Measurements from ENCODE around the gene HOXC10. TPM values are rescaled to one million over a fixed set of nuclear protein-coding genes. Genes with fewer than 3 reads are reported as not detected.

The HOXC10 gene
- total and polyA plus RNA-seq, 2 experiments from 2014 or later: 0.23 to 1.7 TPM

GRCh38 chr12:53977596-53978445, 7.1 kb upstream of the HOXC10 start:
- Histone ChIP-seq H3K79me2 (no peaks in the 10 kb centered on the region), H3K27ac (peak overlapping the region; percentile 95), H3K4me1 (ENCODE audit: insufficient read depth) (peaks cover 37% of the 10 kb centered on the region), H4K20me1 (ENCODE audit: insufficient read depth, poor library complexity, severe bottlenecking) (no peaks in the 10 kb centered on the region), H3K4me3 (no peak overlapping the region), H3K36me3 (replicated peaks; ENCODE audit: insufficient read depth, low read depth) (no peaks in the 10 kb centered on the region), H3K4me2 (peak overlapping the region; percentile 72), H3K9me2 (replicated peaks; ENCODE audit: insufficient read depth) (no peaks in the 10 kb centered on the region), H2AFZ (no peak overlapping the region), H3K9me3 (ENCODE audit: low read depth) (no peaks in the 10 kb centered on the region), H3K27me3 (peaks cover 90% of the 10 kb centered on the region)
- 6% methylated on average over 11 of the region's 11 CpGs for whole genome bisulfite sequencing (ENCODE audit: low lambda C conversion rate, missing lambda C conversion rate)
- TF ChIP-seq EZH2 (IDR thresholded peaks at IDR 0.05; ENCODE audit: borderline replicate concordance) (peak; percentile 35), CTCF (IDR thresholded peaks at IDR 0.05; ENCODE audit: poor library complexity) (no peak), EZH2phosphoT487 (IDR thresholded peaks at IDR 0.05; ENCODE audit: low read depth, severe bottlenecking, unreplicated experiment) (no peak)
- no peak for DNase-seq (ENCODE audit: low spot score)

- no peaks in the 10 kb centered on the region for H3K9me2 ChIP-seq (replicated peaks; ENCODE audit: insufficient read depth)
- peak overlapping the region; percentile 72 for H3K4me2 ChIP-seq
- H3K79me2 ChIP-seq: no peaks in the 10 kb centered on the region
- peak overlapping the region; percentile 95 for H3K27ac ChIP-seq
- peak; percentile 84 for DNase-seq (ENCODE audit: low spot score)
- 13% methylated on average over 14 of the region's 15 CpGs for WGBS (ENCODE audit: low lambda C conversion rate, missing lambda C conversion rate)
- H2AFZ ChIP-seq: no peak overlapping the region
- peaks cover 90% of the 10 kb centered on the region for H3K27me3 ChIP-seq
- TF ChIP-seq EZH2phosphoT487 (IDR thresholded peaks at IDR 0.05; ENCODE audit: low read depth, severe bottlenecking, unreplicated experiment): peak; percentile 67
- no peak for TF ChIP-seq CTCF (IDR thresholded peaks at IDR 0.05; ENCODE audit: poor library complexity)
- no peaks in the 10 kb centered on the region for H3K36me3 ChIP-seq (replicated peaks; ENCODE audit: insufficient read depth, low read depth)
- no peaks in the 10 kb centered on the region for H4K20me1 ChIP-seq (ENCODE audit: insufficient read depth, poor library complexity, severe bottlenecking)
- peaks cover 34% of the 10 kb centered on the region for H3K4me1 ChIP-seq (ENCODE audit: insufficient read depth)
- H3K9me3 ChIP-seq (ENCODE audit: low read depth): no peaks in the 10 kb centered on the region
- H3K4me3 ChIP-seq: no peak overlapping the region
Observed at GRCh38 chr12:53978477-53979356, 6.2 kb upstream of the HOXC10 start.

- Histone ChIP-seq H3K36me3 (replicated peaks; ENCODE audit: insufficient read depth, low read depth) (no peaks in the 10 kb centered on the region), H3K9me3 (ENCODE audit: low read depth) (no peaks in the 10 kb centered on the region), H3K4me1 (ENCODE audit: insufficient read depth) (peaks cover 26% of the 10 kb centered on the region), H4K20me1 (ENCODE audit: insufficient read depth, poor library complexity, severe bottlenecking) (no peaks in the 10 kb centered on the region), H3K9me2 (replicated peaks; ENCODE audit: insufficient read depth) (no peaks in the 10 kb centered on the region), H3K4me3 (no peak overlapping the region), H3K4me2 (no peak overlapping the region), H3K27ac (no peak overlapping the region), H3K79me2 (no peaks in the 10 kb centered on the region), H3K27me3 (peaks cover 87% of the 10 kb centered on the region), H2AFZ (no peak overlapping the region)
- DNase-seq (ENCODE audit: low spot score): no peak
- TF ChIP-seq EZH2 (IDR thresholded peaks at IDR 0.05; ENCODE audit: borderline replicate concordance) (no peak), CTCF (IDR thresholded peaks at IDR 0.05; ENCODE audit: poor library complexity) (no peak), EZH2phosphoT487 (IDR thresholded peaks at IDR 0.05; ENCODE audit: low read depth, severe bottlenecking, unreplicated experiment) (no peak)
- 46% methylated on average over 7 of the region's 7 CpGs for WGBS (ENCODE audit: low lambda C conversion rate, missing lambda C conversion rate)
Observed at GRCh38 chr12:53980104-53980801, 4.7 kb upstream of the HOXC10 start.

Measured in hepatocyte (in vitro differentiated cells).